Gastrocnemius medialis (tissue), 4 donors: ENCODE results near the gene PALD1. TPM values are rescaled to one million over a fixed set of nuclear protein-coding genes. Genes with fewer than 3 reads are reported as not detected.
"Not testable (repeated sequence)": the region's sequence is repeated elsewhere in the genome, so short reads cannot be mapped to it uniquely, and the experiment has no call there.

Source experiments
- ATAC-seq, 2 donors: fragments of 150-250 bp; one replicate each; pipeline ENCODE4 v1.9.1; 2016
- DNase-seq, 2 donors: peaks; one replicate each; pipeline ENCODE4 v3.0.0-alpha.2; 2019
- H3K27ac ChIP-seq, 4 donors: fragments of 200-600 bp; sonication (generic); 1 replicate in 1 of 4; 2 replicates in 3 of 4; pipeline ENCODE4 v1.5.1; 2016 to 2018; ENCODE audit warnings: mild to moderate bottlenecking in 2 of 4, moderate library complexity in 1 of 4
- H3K27me3 ChIP-seq, 3 donors: fragments of 200-600 bp; sonication (generic) in 2 of 3; 1 replicate in 1 of 3; 2 replicates in 2 of 3; pipeline versions ENCODE4 v1.5.1 to v1.6.0; 2016 to 2019; ENCODE audit warnings: mild to moderate bottlenecking in 1 of 3, moderate library complexity in 1 of 3
- H3K36me3 ChIP-seq, 2 donors: fragments of 200-600 bp; sonication (generic) in 1 of 2; one replicate each; pipeline ENCODE4 v1.5.1; 2017 to 2018
- H3K4me1 ChIP-seq, 2 donors: fragments of 200-600 bp; sonication (generic) in 1 of 2; one replicate each; pipeline ENCODE4 v1.5.1; 2016 to 2017; ENCODE audit warnings: mild to moderate bottlenecking in 2 of 2
- H3K4me3 ChIP-seq, 4 donors: fragments of 200-600 bp; sonication (generic) in 3 of 4; 1 replicate in 1 of 4; 2 replicates in 3 of 4; pipeline ENCODE4 v1.5.1; 2016 to 2019; ENCODE audit warnings: mild to moderate bottlenecking in 2 of 4
- H3K9me3 ChIP-seq, 3 donors: fragments of 200-600 bp; sonication (generic) in 2 of 3; 1 replicate in 1 of 3; 2 replicates in 2 of 3; pipeline ENCODE4 v1.5.1; 2016 to 2019
- CTCF ChIP-seq, 5 experiments: fragments of 450-650 bp in 3 of 5; fragments of 200-600 bp in 2 of 5; sonication (generic) in 2 of 5; IDR thresholded peaks in 4 of 5; conservative IDR thresholded peaks in 1 of 5; 1 replicate in 4 of 5; 2 replicates in 1 of 5; pipeline ENCODE4 v1.5.1; 2016 to 2019; ENCODE audit warnings: antibody characterized with exemption in 5 of 5, mild to moderate bottlenecking in 3 of 5, moderate library complexity in 3 of 5
- POLR2A ChIP-seq, 2 donors: fragments of 450-650 bp; IDR thresholded peaks; one replicate each; pipeline ENCODE4 v1.6.1; 2017; ENCODE audit warnings: antibody characterized with exemption in 2 of 2, mild to moderate bottlenecking in 2 of 2, moderate library complexity in 2 of 2
- in situ Hi-C, 4 donors: fragments of 200-750 bp; cut with MboI; loops; one replicate each; pipeline versions ENCODE4 v1.15.0 to v1.8.0; 2017; ENCODE audit warnings: low sequenced_read_pairs in 4 of 4
- intact Hi-C: fragments of 100-400 bp; cut with DNase I; formaldehyde crosslinking; loops from one replicate; pipeline ENCODE4 v1.15.1; 2023; ENCODE audit warnings: low total_unique reads
- total RNA-seq, 4 donors: library from RNA; depleted of rRNA; stranded (reverse); fragments of >200 nt; gene quantifications; one replicate each; pipeline versions ENCODE4 v1.1.0 to v1.2.3, GENCODE V29; 2016

Gene PALD1
- total RNA-seq, 4 donors from 2014 or later, result 1.4 to 4.1 (median 2.3) TPM

- Histone ChIP-seq H3K27me3 (no peaks in the 10 kb centered on the region), H3K4me3 (no peak overlapping the region), H3K9me3 (no peaks in the 10 kb centered on the region), H3K4me1 (no peaks in the 10 kb centered on the region), H3K36me3 (no peaks in the 10 kb centered on the region), H3K27ac (no peak overlapping the region)
- TF ChIP-seq POLR2A (IDR thresholded peaks at IDR 0.05) (no peak), CTCF (IDR thresholded peaks at IDR 0.05 in 4 of 5, conservative IDR thresholded peaks at IDR 0.05 in 1 of 5) (no peak)
- ATAC-seq (no peak), DNase-seq (no peak)
- in situ Hi-C loops (no loop called here), intact Hi-C loops (no loop called here)
These were observed 125.5 kb downstream of the PALD1 start for GRCh38 chr10:70604106-70604505.

GRCh38 chr10:70605161-70605560, 126.6 kb downstream of the PALD1 start:
- in situ Hi-C loops (no loop called here), intact Hi-C loops (no loop called here)
- no peak for ATAC-seq

GRCh38 chr10:70607936-70608335, 129.4 kb downstream of the PALD1 start:
- no peak for TF ChIP-seq POLR2A (IDR thresholded peaks at IDR 0.05)
- no peak for TF ChIP-seq CTCF (IDR thresholded peaks at IDR 0.05 in 4 of 5, conservative IDR thresholded peaks at IDR 0.05 in 1 of 5)
- Histone ChIP-seq H3K9me3 (no peaks in the 10 kb centered on the region), H3K27ac (no peak overlapping the region), H3K4me3 (no peak overlapping the region), H3K36me3 (no peaks in the 10 kb centered on the region), H3K27me3 (no peaks in the 10 kb centered on the region), H3K4me1 (no peaks in the 10 kb centered on the region)
- intact Hi-C loops, result no loop called here
- DNase-seq, result no peak
- in situ Hi-C loops, result no loop called here
- ATAC-seq, result no peak

More at GRCh38 chr10:70605161-70605560, 126.6 kb downstream of the PALD1 start:
- no peaks in the 10 kb centered on the region for H3K4me1 ChIP-seq
- no peaks in the 10 kb centered on the region for H3K9me3 ChIP-seq
- DNase-seq, result no peak
- no peak overlapping the region for H3K27ac ChIP-seq
- TF ChIP-seq CTCF (IDR thresholded peaks at IDR 0.05 in 4 of 5, conservative IDR thresholded peaks at IDR 0.05 in 1 of 5) (no peak), POLR2A (IDR thresholded peaks at IDR 0.05) (no peak)
- H3K27me3 ChIP-seq, result no peaks in the 10 kb centered on the region
- H3K36me3 ChIP-seq, result no peaks in the 10 kb centered on the region
- H3K4me3 ChIP-seq, result no peak overlapping the region

- Histone ChIP-seq H3K4me1 (no peaks in the 10 kb centered on the region), H3K36me3 (no peaks in the 10 kb centered on the region), H3K27ac (no peak overlapping the region), H3K4me3 (no peak overlapping the region), H3K9me3 (no peaks in the 10 kb centered on the region), H3K27me3 (no peaks in the 10 kb centered on the region)
- no peak for ATAC-seq
- TF ChIP-seq POLR2A (IDR thresholded peaks at IDR 0.05), result no peak
- DNase-seq, result no peak
- intact Hi-C loops, result no loop called here
- in situ Hi-C loops, result no loop called here
These were observed 135.4 kb downstream of the PALD1 start for GRCh38 chr10:70613941-70614340.

GRCh38 chr10:70614364-70614763, 135.8 kb downstream of the PALD1 start:
- DNase-seq, H3K27me3 ChIP-seq, intact Hi-C loops, ATAC-seq, H3K27ac ChIP-seq, H3K9me3 ChIP-seq, H3K4me3 ChIP-seq, H3K36me3 ChIP-seq, H3K4me1 ChIP-seq, in situ Hi-C loops: not testable (repeated sequence)

GRCh38 chr10:70615211-70615610, 136.6 kb downstream of the PALD1 start:
- no peak for TF ChIP-seq CTCF (IDR thresholded peaks at IDR 0.05 in 4 of 5, conservative IDR thresholded peaks at IDR 0.05 in 1 of 5)
- TF ChIP-seq POLR2A (IDR thresholded peaks at IDR 0.05), result no peak
- DNase-seq (no peak), ATAC-seq (no peak)
- in situ Hi-C loops (no loop called here), intact Hi-C loops (no loop called here)
- H3K4me1 ChIP-seq, result no peaks in the 10 kb centered on the region
- H3K27me3 ChIP-seq, result no peaks in the 10 kb centered on the region
- H3K9me3 ChIP-seq, result no peaks in the 10 kb centered on the region
- no peak overlapping the region for H3K27ac ChIP-seq
- no peaks in the 10 kb centered on the region for H3K36me3 ChIP-seq
- H3K4me3 ChIP-seq, result no peak overlapping the region
